ENCODE data around the gene NAA16. TPM values are rescaled to one million over a fixed set of nuclear protein-coding genes. Genes with fewer than 3 reads are reported as not detected.

Gene NAA16
- total RNA-seq, 1 experiment from 2014 or later = 27.0 TPM

GRCh38 chr13:41334810-41335209, 23.7 kb downstream of the NAA16 start:
- TF ChIP-seq, protein P1, sequence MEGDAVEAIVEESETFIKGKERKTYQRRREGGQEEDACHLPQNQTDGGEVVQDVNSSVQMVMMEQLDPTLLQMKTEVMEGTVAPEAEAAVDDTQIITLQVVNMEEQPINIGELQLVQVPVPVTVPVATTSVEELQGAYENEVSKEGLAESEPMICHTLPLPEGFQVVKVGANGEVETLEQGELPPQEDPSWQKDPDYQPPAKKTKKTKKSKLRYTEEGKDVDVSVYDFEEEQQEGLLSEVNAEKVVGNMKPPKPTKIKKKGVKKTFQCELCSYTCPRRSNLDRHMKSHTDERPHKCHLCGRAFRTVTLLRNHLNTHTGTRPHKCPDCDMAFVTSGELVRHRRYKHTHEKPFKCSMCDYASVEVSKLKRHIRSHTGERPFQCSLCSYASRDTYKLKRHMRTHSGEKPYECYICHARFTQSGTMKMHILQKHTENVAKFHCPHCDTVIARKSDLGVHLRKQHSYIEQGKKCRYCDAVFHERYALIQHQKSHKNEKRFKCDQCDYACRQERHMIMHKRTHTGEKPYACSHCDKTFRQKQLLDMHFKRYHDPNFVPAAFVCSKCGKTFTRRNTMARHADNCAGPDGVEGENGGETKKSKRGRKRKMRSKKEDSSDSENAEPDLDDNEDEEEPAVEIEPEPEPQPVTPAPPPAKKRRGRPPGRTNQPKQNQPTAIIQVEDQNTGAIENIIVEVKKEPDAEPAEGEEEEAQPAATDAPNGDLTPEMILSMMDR (IDR thresholded peaks at IDR 0.05; ENCODE audit: unreplicated experiment) = no peak
- no TSS peak for BruUV-seq (replicated peaks)
- H3K9me3 Mint-ChIP-seq (ENCODE audit: low read depth, unreplicated experiment) = no peaks in the 10 kb centered on the region
- no peak for DNase-seq
- H3K27ac Mint-ChIP-seq (ENCODE audit: unreplicated experiment) = no peak overlapping the region
- intact Hi-C loops (cut with micrococcal nuclease; ENCODE audit: unreplicated experiment) = no loop called here
- H3K36me3 Mint-ChIP-seq (ENCODE audit: insufficient read depth, unreplicated experiment) = peaks cover 5% of the 10 kb centered on the region
- H3K4me3 Mint-ChIP-seq (ENCODE audit: low read depth, unreplicated experiment) = no peak overlapping the region
- CTCF ChIA-PET = no interaction called here
- no peaks in the 10 kb centered on the region for H3K4me1 Mint-ChIP-seq (ENCODE audit: low read depth, unreplicated experiment)
- H3K27me3 Mint-ChIP-seq (ENCODE audit: unreplicated experiment) = no peaks in the 10 kb centered on the region

DNA sequence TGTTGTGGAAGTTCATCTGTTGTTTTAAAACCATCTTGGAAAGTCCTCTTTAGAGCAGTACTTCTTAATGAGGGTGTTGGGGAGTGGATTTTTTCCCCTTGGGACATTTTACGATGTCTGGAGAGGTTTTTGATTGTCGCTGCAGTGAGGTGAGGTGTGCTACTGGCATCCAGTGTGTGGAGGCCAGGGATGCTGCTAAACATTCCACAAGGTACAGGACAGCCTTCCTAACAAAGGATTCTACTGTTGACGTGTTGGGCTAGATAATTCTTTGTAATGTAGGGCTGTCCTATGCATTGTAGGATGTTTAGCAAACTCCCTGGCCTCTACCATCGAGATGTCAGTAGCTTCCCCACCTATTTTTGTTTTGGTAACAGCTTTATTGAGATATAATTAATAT, 33.3 kb downstream of the NAA16 start:
- Mint-ChIP-seq H3K36me3 (ENCODE audit: insufficient read depth, unreplicated experiment) (peaks cover 19% of the 10 kb centered on the region), H3K4me1 (ENCODE audit: low read depth, unreplicated experiment) (no peaks in the 10 kb centered on the region), H3K27me3 (ENCODE audit: unreplicated experiment) (no peaks in the 10 kb centered on the region), H3K27ac (ENCODE audit: unreplicated experiment) (no peak overlapping the region), H3K9me3 (ENCODE audit: low read depth, unreplicated experiment) (no peaks in the 10 kb centered on the region), H3K4me3 (ENCODE audit: low read depth, unreplicated experiment) (no peak overlapping the region)
- no TSS peak for BruUV-seq (replicated peaks)
- TF ChIP-seq, protein P1 (IDR thresholded peaks at IDR 0.05; ENCODE audit: unreplicated experiment) = no peak
- CTCF ChIA-PET = no interaction called here
- intact Hi-C loops (cut with micrococcal nuclease; ENCODE audit: unreplicated experiment) = no loop called here
- no peak for DNase-seq

DNA sequence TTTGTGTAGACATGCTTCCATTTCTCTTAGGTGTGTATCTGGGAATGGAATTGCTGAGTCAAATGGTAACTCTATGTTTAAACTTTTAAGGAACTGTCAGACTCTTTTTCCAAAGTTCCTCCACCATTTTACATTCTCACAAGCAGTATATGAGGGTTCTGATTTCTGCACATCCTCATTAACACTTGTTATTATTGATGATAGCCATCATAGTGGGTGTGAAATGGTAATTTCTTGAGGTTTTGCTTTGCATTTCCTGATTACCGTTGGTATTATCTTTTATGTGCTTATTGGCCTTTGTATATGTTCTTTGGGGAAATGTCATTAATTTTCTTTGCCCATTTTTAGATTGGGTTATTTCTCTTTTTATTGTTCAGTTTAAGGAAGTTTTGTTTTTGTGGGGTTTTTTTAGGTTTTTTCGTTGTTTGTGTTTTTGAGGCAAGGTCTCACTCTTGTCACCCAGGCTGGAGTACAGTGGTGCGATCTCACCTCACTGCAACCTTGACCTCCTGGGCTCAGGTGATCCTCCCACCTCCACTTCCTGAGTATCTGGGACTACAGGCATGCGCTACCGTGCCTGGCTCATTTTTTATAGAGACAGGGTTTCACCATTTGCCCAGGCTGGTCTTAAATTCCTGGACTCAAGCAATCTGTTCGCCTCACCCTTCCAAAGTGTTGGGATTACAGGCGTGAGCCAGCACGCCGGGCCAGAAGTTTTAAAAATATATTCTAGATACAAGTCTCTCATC, 34.3 kb downstream of the NAA16 start:
- CTCF ChIA-PET = no interaction called here
- intact Hi-C loops (cut with micrococcal nuclease; ENCODE audit: unreplicated experiment) = no loop called here
- no peaks in the 10 kb centered on the region for H3K4me1 Mint-ChIP-seq (ENCODE audit: low read depth, unreplicated experiment)
- peak overlapping the region; percentile 37 for H3K27ac Mint-ChIP-seq (ENCODE audit: unreplicated experiment)
- H3K36me3 Mint-ChIP-seq (ENCODE audit: insufficient read depth, unreplicated experiment) = peaks cover 16% of the 10 kb centered on the region
- H3K27me3 Mint-ChIP-seq (ENCODE audit: unreplicated experiment) = no peaks in the 10 kb centered on the region
- no peak for DNase-seq
- TF ChIP-seq, protein P1 (IDR thresholded peaks at IDR 0.05; ENCODE audit: unreplicated experiment) = no peak
- no TSS peak for BruUV-seq (replicated peaks)
- H3K9me3 Mint-ChIP-seq (ENCODE audit: low read depth, unreplicated experiment) = no peaks in the 10 kb centered on the region
- no peak overlapping the region for H3K4me3 Mint-ChIP-seq (ENCODE audit: low read depth, unreplicated experiment)

- Mint-ChIP-seq H3K36me3 (ENCODE audit: insufficient read depth, unreplicated experiment) (peaks cover 14% of the 10 kb centered on the region), H3K9me3 (ENCODE audit: low read depth, unreplicated experiment) (no peaks in the 10 kb centered on the region), H3K4me1 (ENCODE audit: low read depth, unreplicated experiment) (no peaks in the 10 kb centered on the region), H3K27ac (ENCODE audit: unreplicated experiment) (no peak overlapping the region), H3K4me3 (ENCODE audit: low read depth, unreplicated experiment) (no peak overlapping the region), H3K27me3 (ENCODE audit: unreplicated experiment) (no peaks in the 10 kb centered on the region)
- CTCF ChIA-PET = no interaction called here
- intact Hi-C loops (cut with micrococcal nuclease; ENCODE audit: unreplicated experiment) = no loop called here
- no peak for DNase-seq
- BruUV-seq (replicated peaks) = no TSS peak
- TF ChIP-seq, protein P1 (IDR thresholded peaks at IDR 0.05; ENCODE audit: unreplicated experiment) = no peak
Measured at GRCh38 chr13:41345914-41346589, 35.0 kb downstream of the NAA16 start.

All from Calu3 (cell line).